ENCODE results near the gene MIEF1.

Gene MIEF1

DNA sequence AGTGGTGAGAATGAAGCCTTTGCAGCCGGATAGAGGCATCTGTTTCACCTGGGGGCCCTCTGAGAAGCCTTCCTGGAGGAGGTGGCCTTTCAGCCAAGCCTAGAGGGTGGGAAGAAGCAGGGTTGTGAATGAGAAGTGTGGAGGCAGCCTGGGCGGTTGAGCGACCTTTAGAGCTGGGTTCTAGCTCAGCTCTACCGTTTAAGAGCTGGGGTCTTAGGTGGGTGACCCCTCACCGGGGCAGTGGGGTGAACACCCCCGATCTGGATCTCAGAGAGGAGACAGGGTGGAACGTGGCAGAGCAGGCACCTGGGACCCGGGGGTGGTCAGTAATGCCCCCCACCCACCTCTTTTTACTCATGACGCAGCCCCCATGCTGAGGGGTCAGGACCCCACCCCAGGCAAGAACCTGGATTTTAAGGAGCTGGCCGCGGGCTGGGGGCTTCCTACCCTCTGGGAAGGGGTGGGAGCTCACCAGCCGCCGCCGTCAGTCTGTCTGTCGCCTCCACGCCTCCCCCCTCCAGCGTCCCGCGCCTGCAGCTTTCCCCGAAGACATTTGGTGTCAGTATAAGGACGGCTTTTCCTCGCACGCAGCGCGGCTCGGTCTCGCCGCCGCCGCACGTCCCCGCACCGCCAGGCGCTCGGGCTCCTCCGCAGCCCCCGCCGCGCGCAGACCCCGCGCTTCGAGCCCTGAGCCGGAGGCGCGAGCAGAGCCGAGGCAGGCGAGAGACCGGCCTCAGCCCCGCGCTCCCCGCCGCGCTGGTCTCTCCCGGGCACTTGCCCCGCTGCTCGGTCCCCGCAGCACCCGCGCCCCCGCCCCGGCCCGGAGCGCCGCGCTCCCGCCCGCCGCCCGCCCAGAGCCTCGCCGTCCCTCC is 55.1 kb downstream of the MIEF1 start:
- H3K27me3 ChIP-seq, result peaks cover 51 to 75% (median 63%) of the 10 kb centered on the region in 11 experiments
- peak overlapping the region in 8 of 10 experiments; percentile 29 to 57 (median 42); a peak in 11 of 20 replicates for H3K4me3 ChIP-seq
- H3K9ac ChIP-seq, result peak overlapping the region in 2 of 11 experiments; percentile 27 to 41; a peak in 1 of 22 replicates
- no peak for TF ChIP-seq Cebpa-rat (IDR thresholded peaks at IDR 0.05)
- no peak overlapping the region for H3K27ac ChIP-seq
- no peaks in the 10 kb centered on the region for H3K36me3 ChIP-seq
- peaks cover 0 to 58% (median 7%) of the 10 kb centered on the region in 11 experiments; a peak in 12 of 22 replicates for H4K20me1 ChIP-seq
- H3K4me1 ChIP-seq, result peaks cover 0 to 12% (median 2%) of the 10 kb centered on the region in 10 experiments; a peak in 6 of 20 replicates
- peak overlapping the region; percentile 49 to 80 (median 66); a peak in 20 of 22 replicates for H3K4me2 ChIP-seq
- no peaks in the 10 kb centered on the region for H3K9me3 ChIP-seq (replicated peaks in 1 of 11)

DNA sequence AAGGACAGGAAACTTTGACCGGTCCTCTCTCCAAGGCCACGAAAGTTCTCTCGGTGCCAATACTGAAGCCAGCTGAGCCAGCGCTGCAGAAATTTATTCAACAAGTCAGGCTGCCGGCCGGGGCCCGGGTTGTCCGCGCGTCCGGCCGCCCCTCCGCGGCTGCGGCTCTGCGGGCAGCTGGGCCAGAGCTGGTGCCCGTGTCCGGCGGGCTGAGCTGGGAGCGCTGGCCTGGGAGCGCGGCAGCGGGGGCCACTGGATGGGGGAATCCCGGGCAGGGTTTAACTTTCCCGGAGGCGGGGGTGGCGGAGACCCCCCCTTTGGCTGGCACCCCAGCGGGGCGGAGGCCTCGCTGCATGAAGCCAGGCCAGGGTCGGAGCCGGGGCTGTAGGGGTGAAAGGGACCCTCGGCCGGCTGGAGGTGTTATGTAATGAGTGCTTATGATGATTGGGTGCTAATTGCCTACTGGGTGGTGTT is 56.2 kb downstream of the MIEF1 start:
- Histone ChIP-seq H3K4me1 (peaks cover 0 to 17% (median 2%) of the 10 kb centered on the region in 10 experiments; a peak in 7 of 20 replicates), H4K20me1 (peaks cover 0 to 53% (median 7%) of the 10 kb centered on the region in 11 experiments; a peak in 12 of 22 replicates), H3K4me2 (peak overlapping the region in 2 of 11 experiments; percentile 10 to 21; a peak in 2 of 22 replicates), H3K36me3 (no peaks in the 10 kb centered on the region), H3K27ac (no peak overlapping the region), H3K4me3 (no peak overlapping the region), H3K27me3 (peaks cover 51 to 75% (median 63%) of the 10 kb centered on the region in 11 experiments), H3K9ac (no peak overlapping the region), H3K9me3 (replicated peaks in 1 of 11) (no peaks in the 10 kb centered on the region)
- TF ChIP-seq Cebpa-rat (IDR thresholded peaks at IDR 0.05), result no peak

DNA sequence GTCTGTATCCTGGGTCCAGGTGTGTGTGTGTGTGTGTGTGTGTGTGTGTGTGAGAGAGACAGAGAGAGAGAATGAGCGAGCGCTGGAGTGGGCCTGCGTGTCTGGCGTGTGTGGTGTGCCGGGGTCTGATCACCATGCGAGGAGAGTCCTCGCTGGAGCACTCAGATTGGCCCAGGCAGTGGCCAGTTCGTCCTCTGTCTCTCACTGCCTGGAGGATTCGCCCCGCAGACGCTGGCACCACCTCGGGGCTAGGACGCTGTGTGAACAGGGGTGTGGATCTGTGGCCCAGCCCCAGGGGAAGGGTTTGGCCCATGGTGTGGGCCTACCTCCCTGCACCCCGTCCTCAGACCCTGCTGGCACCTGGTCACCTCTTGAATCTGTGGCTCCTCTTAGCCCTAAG is 56.9 kb downstream of the MIEF1 start:
- H3K4me2 ChIP-seq, result peak overlapping the region in 2 of 11 experiments; percentile 19 to 34; a peak in 1 of 22 replicates
- H3K27me3 ChIP-seq, result peaks cover 51 to 75% (median 63%) of the 10 kb centered on the region in 11 experiments
- H3K9ac ChIP-seq, result no peak overlapping the region
- peaks cover 0 to 22% (median 4%) of the 10 kb centered on the region in 10 experiments; a peak in 7 of 20 replicates for H3K4me1 ChIP-seq
- H3K27ac ChIP-seq, result no peak overlapping the region
- H3K4me3 ChIP-seq, result no peak overlapping the region
- H3K9me3 ChIP-seq (replicated peaks in 1 of 11), result no peaks in the 10 kb centered on the region
- H4K20me1 ChIP-seq, result peaks cover 0 to 53% (median 7%) of the 10 kb centered on the region in 11 experiments; a peak in 12 of 22 replicates
- TF ChIP-seq Cebpa-rat (IDR thresholded peaks at IDR 0.05), result no peak
- no peaks in the 10 kb centered on the region for H3K36me3 ChIP-seq

- Histone ChIP-seq H4K20me1 (peaks cover 0 to 53% (median 7%) of the 10 kb centered on the region in 11 experiments; a peak in 12 of 22 replicates), H3K27me3 (peaks cover 47 to 69% (median 60%) of the 10 kb centered on the region in 11 experiments), H3K36me3 (no peaks in the 10 kb centered on the region), H3K27ac (no peak overlapping the region), H3K4me2 (peak overlapping the region in 4 of 11 experiments; percentile 13 to 34 (median 26); a peak in 3 of 22 replicates), H3K4me1 (peaks cover 0 to 22% (median 4%) of the 10 kb centered on the region in 10 experiments; a peak in 7 of 20 replicates), H3K4me3 (no peak overlapping the region), H3K9ac (no peak overlapping the region), H3K9me3 (replicated peaks in 1 of 11) (no peaks in the 10 kb centered on the region)
- TF ChIP-seq Cebpa-rat (IDR thresholded peaks at IDR 0.05), result no peak
These were observed 57.5 kb downstream of the MIEF1 start for GRCh38 chr22:39559456-39560105.

GRCh38 chr22:39560127-39560526 is 58.0 kb downstream of the MIEF1 start:
- H3K4me1 ChIP-seq, result peaks cover 0 to 22% (median 4%) of the 10 kb centered on the region in 10 experiments; a peak in 7 of 20 replicates
- H3K36me3 ChIP-seq, result no peaks in the 10 kb centered on the region
- H4K20me1 ChIP-seq, result peaks cover 0 to 53% (median 7%) of the 10 kb centered on the region in 11 experiments; a peak in 12 of 22 replicates
- H3K9me3 ChIP-seq (replicated peaks in 1 of 11), result no peaks in the 10 kb centered on the region
- H3K27ac ChIP-seq, result no peak overlapping the region
- no peak overlapping the region for H3K4me2 ChIP-seq
- no peak overlapping the region for H3K9ac ChIP-seq
- H3K27me3 ChIP-seq, result peaks cover 47 to 66% (median 56%) of the 10 kb centered on the region in 11 experiments
- TF ChIP-seq Cebpa-rat (IDR thresholded peaks at IDR 0.05), result no peak
- H3K4me3 ChIP-seq, result no peak overlapping the region

GRCh38 chr22:39562839-39563489 is 60.9 kb downstream of the MIEF1 start:
- Histone ChIP-seq H3K36me3 (no peaks in the 10 kb centered on the region), H3K4me3 (no peak overlapping the region), H3K9me3 (replicated peaks in 1 of 11) (peaks cover 0 to 9% (median 0%) of the 10 kb centered on the region in 11 experiments; a peak in 1 of 22 replicates), H3K4me1 (peaks cover 9 to 35% (median 17%) of the 10 kb centered on the region in 10 experiments), H3K4me2 (peak overlapping the region in 1 of 11 experiments; percentile 20; a peak in 1 of 22 replicates), H3K27ac (no peak overlapping the region), H3K27me3 (peaks cover 23 to 37% (median 28%) of the 10 kb centered on the region in 11 experiments), H4K20me1 (peaks cover 0 to 39% (median 0%) of the 10 kb centered on the region in 11 experiments; a peak in 8 of 22 replicates), H3K9ac (no peak overlapping the region)
- TF ChIP-seq Cebpa-rat (IDR thresholded peaks at IDR 0.05), result no peak

DNA sequence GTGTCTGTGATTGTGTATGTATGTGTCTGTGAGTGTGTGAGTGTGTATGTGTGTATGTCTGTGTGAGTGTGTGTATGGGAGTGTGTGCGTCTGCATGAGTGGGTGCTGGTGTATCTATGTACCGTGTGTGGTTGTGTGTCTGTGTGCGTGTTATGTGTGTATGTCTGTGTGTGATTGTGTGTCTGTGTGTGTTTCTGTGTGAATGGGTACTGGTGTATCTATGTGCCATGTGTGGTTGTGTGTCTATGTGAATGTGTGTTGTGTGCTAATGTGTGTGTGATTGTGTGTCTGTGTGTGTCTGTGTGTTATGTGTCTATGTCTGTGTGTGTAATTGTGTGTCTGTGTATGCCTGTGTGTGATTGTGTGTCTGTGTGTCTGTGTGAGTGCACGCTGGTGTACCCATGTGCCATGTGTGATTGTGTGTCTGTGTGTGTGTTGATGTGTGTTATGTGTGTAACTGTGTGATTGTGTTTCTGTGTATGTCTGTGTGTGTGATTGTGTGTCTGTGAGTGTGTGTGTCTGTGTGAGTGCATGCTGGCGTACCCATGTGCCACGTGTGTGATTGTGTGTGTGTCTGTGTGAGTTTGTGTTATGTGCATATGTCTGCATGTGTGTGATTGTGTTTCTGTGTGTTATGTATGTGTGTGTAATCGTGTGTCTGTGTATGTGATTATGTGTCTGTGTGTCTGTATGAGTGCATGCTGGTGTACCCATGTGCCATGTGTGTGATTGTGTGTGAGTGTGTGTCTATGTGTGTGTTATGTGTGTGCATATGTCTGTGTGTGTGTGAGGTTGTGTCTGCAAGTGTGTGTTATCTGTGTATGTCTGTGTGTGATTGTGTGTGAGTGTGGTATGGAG is 61.7 kb downstream of the MIEF1 start:
- Histone ChIP-seq H3K27ac (no peak overlapping the region), H3K4me3 (no peak overlapping the region), H4K20me1 (peaks cover 0 to 32% (median 0%) of the 10 kb centered on the region in 11 experiments; a peak in 3 of 22 replicates), H3K9ac (no peak overlapping the region), H3K9me3 (replicated peaks in 1 of 11) (peaks cover 0 to 9% (median 0%) of the 10 kb centered on the region in 11 experiments; a peak in 1 of 22 replicates), H3K36me3 (no peaks in the 10 kb centered on the region), H3K4me1 (peaks cover 11 to 39% (median 26%) of the 10 kb centered on the region in 10 experiments), H3K4me2 (no peak overlapping the region), H3K27me3 (peaks cover 14 to 29% (median 20%) of the 10 kb centered on the region in 11 experiments)
- no peak for TF ChIP-seq Cebpa-rat (IDR thresholded peaks at IDR 0.05)
